Pons (tissue), 1 donor: ENCODE results near the gene GPS2.

Source experiments
- DNase-seq: peaks from one replicate; pipeline ENCODE4 v3.0.0-alpha.2; 2016; ENCODE audit warnings: low spot score

GPS2 gene

DNA sequence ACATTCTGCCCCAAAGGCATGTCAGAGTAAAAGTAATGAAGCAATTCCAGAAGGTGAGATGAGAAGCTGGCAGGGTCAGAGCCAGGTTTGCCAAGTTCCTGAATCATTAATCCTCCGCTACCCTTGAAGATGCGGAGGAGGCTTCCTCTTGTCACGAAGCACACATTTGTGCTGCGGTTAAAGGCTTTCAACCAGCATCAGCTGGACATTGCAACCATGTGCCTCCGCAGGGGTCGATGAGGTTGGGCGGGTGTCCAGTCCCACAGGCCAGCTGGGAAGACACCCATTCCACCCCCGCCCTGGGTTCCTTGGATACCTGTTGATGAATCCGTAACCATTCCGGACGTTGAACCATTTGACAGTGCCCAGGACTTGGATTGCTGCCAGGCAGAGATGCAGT is 22.0 kb downstream of the GPS2 start:
- no peak for DNase-seq

DNA sequence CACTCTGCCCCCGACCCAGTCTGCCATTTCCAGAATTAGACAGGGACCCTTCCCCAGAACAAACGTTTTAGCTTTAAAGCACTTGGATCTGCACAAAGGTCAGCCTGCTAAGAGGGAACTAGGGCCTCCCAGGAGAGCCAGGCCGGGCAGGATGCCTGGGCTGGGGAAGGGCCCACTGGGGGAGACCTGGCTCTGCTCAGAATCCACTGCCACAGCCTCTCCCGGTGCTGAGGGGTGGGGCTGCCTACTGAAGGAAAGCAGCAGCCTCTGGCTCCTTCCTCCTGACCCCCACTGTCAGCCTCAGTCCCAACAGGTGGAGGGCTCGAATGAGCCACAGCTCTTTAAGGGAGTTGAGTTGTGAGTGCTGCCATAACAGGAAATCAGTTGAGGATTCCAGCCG is 22.4 kb downstream of the GPS2 start:
- no peak for DNase-seq

DNA sequence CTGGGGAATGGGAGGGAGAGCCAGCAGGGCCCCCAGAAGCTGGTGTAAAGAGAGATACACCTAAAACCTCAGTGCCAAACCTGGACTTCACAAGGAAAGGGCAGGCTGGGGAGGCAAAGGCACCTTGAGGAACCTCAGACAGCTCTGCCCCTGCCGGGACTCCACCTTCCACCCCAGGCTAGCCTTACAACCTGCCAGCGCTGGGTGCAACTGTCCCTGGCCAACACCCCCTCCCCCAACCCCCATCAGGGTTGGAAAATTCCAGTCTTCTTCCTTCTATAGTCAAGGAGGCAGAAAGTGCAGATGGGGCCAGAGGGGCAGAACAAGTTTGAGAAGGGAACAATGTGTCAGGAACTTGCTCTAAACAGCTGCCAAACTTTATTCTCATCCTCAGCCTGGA is 23.0 kb downstream of the GPS2 start:
- no peak for DNase-seq

DNA sequence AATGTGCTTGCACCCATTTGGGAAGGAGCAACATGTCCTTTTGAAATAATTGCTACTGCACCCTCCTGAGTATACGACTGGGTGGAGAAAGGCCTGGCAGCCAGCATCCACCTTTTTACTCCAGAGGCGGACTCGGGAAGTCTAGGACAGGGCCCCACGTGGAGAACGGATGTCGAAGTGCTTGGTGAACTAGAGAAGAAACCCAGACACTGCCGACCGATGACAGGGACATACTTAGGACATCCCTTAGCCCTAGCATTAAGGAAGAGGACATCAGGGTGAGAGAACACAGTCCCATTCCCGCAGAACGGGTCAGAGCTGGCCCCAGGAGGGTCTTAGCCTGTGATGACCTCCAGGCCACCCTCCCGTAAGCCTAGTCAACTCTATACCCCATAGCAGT is 24.5 kb downstream of the GPS2 start:
- no peak for DNase-seq

DNA sequence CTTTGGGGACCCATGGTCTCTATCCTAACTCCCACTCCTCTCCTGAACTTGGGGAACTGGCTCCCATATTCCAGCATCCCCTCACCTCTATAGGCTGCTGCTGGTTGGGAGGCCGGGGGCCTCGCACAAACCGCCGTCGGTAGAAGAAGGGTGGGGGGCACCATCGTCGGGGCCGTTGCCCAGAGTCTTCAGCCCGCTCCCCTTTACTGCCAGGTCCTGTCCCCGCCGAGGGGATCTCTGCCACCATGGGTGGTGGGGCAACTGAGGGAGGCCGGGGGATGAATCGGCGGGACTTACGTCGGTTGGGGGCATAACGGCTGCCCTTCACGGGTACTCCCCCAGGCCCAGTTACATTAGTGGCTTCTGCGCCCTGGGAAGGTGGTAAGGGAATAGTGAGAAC is 25.0 kb downstream of the GPS2 start:
- no peak for DNase-seq

DNA sequence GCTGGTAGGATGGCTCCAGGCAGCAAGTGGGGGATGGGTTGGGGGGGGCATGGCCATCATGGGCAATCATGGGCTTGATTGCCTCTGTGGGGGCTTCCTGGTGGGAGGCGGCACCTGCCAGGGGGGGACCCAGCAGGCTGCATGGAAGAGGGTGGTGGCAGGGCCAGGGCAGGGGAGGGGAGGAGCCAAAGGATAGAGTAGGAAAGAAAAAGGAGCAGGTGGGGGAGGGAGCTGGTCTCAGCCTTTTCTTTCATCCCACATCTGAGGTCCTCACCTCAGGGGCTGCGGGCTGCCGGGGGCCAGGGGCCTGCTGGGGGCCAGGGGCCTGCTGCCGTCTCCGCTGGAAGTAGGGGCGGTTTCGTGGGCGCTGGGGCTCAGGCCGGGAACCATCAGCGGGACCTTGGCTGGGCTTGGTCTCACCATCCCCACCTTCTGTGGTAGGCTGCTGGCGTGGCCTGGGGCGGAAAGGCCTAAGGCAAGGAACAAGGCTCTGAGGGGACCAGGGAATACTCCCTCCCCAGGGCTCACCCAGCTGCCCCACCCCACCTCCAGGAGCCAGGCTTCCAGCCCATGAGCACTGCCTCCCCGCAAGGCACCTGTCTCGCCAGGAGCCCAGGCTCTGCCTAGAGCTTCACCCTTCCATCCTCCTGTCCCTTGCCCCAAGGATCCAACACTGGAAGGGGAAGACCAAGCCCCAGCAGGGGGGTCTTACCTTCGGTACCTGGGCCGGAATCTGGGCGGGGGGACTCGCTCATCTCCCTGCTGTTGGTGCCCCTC is 25.7 kb downstream of the GPS2 start:
- DNase-seq, result no peak

DNA sequence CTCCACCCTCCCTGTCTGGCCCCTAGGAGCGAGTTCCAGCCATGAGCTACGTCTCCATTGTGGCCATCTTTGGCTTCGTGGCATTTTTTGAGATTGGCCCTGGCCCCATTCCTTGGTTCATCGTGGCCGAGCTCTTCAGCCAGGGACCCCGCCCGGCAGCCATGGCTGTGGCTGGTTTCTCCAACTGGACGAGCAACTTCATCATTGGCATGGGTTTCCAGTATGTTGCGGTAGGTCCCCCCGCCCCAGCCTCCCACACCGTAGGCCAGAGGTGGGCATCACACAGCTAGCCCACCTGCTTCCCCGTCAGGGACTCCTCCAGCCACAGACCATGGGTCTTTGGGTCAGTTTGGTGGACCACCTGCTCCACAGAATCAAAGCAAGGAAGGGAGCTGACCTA is 29.5 kb downstream of the GPS2 start:
- DNase-seq, result no peak

DNA sequence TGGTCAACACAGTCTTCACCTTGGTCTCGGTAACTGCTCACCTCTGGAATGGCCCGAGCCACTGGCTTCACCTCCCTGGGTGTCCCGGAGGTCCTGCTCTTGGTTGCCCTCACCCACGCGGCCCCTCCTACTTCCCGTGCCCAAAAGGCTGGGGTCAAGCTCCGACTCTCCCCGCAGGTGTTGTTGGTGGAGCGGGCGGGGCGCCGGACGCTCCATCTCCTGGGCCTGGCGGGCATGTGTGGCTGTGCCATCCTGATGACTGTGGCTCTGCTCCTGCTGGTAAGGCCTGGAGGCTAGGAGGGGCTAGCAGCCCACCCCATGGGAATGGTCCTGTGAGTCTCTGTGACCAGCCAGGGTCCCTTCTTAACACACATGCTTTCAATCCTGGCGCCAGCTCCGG is 30.2 kb downstream of the GPS2 start:
- DNase-seq, result no peak

DNA sequence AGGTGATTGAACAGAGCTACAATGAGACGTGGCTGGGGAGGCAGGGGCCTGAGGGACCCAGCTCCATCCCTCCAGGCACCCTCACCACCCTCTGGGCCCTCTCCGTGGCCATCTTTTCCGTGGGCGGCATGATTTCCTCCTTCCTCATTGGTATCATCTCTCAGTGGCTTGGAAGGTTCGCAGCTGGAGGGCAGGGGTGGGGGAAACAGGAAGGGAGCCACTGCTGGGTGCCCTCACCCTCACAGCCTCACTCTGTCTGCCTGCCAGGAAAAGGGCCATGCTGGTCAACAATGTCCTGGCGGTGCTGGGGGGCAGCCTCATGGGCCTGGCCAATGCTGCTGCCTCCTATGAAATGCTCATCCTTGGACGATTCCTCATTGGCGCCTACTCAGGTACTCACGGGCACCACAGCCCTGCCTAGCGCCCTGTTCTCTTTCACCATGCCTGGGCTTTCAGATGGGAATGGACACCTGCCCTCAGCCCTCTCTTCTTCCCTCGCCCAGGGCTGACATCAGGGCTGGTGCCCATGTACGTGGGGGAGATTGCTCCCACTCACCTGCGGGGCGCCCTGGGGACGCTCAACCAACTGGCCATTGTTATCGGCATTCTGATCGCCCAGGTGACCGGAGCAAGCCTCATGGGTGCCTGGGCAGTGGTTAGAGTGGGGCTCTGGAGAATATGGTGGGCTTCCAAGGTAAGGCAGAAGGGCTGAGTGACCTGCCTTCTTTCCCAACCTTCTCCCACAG is 31.5 kb downstream of the GPS2 start:
- DNase-seq, result no peak

DNA sequence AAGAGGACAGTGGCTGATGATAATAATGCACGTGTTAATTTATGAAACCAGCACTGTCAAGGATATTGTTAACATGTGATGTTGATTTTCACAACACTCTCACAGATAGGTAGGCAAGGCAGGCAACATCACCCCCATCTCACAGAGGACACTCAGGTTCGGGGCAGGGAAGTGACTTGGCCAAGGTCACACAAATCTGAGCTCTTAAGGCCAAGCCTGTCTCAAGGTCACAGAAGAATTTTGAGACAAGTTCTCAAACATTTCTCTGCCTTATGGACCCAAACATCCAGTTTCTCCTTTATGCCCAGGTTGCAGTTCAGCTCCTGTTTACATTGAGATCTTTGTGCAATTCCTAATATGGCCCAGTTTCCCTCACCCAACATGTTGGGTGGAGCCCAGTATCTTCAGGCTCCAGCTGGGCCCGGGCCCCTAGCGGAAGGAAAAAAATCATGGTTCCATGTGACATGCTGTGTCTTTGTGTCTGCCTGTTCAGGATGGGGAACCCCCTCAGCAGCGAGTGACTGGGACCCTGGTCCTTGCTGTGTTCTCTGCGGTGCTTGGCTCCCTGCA is 32.3 kb downstream of the GPS2 start:
- DNase-seq, result no peak

DNA sequence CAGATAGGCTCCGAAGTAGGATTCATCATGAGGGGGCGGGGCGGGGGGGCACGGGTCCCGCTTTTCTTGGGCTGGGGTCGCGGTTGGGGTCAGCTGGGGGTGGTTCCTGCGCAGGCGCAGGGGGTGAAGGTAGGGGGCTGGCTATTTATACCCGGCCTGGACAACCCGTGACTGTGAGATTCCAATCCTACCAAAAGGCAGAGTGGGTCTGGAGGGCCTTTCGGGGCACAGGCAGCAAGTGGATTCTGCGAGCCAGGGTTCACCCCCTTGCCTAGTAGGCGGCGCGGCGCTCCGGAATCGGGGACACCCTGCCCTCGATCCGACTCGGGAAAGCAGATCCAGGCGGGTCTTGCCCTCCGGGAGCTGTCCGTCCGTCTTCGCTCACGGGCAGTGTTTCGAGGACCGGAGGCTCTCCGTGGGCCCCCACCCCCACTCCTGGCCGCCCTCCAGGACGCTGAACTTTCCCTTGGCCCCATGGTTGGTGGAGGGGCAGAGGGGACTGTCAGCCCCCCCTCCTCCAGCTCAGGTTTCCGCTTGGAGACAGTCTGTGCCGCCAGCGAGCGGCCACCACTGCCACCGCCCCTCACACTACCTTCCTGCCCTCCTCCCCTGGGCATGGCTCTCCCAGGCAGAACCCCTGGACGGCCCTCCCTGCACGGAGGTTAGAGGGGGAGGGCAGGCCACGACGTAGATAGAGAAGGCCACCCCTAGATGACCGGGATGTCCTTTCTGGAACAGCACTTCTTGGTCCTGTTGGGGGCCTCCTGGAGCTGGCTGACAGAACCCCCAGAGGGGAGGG is 33.0 kb downstream of the GPS2 start:
- DNase-seq, result no peak

DNA sequence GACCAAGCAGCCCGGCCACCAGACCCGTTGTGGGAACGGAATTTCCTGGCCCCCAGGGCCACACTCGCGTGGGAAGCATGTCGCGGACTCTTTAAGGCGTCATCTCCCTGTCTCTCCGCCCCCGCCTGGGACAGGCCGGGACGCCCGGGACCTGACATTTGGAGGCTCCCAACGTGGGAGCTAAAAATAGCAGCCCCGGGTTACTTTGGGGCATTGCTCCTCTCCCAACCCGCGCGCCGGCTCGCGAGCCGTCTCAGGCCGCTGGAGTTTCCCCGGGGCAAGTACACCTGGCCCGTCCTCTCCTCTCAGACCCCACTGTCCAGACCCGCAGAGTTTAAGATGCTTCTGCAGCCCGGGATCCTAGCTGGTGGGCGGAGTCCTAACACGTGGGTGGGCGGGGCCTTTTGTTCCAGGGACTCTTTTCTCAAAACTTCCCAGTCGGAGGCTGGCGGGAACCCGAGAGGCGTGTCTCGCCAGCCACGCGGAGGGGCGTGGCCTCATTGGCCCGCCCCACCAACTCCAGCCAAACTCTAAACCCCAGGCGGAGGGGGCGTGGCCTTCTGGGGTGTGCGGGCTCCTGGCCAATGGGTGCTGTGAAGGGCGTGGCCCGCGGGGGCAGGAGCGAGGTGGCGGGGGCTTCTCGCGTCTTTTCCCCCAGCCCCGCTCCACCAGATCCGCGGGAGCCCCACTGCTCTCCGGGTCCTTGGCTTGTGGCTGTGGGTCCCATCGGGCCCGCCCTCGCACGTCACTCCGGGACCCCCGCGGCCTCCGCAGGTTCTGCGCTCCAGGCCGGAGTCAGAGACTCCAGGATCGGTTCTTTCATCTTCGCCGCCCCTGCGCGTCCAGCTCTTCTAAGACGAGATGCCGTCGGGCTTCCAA is 33.8 kb downstream of the GPS2 start, which contains the start of gene SLC2A4:
TSS of gene SLC2A4 (plus strand) at position 645 of the 879 bp plus-strand sequence. CDS start at position 862, 217 bp downstream.
- DNase-seq, result peak; percentile 76

DNA sequence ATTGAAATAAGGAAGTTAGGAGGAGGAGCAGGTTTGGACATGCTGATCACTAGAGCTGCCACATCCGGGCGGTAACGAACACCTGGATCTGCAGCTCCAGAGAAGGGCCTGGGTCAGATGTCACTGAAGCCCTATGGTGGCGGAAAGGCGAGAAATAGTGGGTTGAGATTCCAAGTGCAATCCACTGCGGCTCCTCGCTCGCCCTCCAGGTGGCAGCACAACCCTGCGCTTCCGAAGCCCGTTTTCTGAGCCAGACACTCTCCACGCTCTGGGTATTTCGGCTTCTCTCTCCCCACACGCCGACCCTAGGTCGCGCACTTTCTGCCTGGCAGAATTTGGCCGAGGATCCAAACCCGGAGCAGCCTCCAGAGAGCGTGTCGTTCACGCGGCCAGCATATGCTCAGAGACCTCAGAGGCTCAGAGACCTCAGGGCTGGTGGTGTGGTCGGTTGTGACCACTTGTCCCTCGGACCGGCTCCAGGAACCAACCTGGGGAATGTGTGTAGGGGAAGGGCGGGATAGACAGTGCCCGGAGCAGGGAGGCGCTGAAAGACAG is 34.6 kb downstream of the GPS2 start:
- peak; percentile 67 for DNase-seq

DNA sequence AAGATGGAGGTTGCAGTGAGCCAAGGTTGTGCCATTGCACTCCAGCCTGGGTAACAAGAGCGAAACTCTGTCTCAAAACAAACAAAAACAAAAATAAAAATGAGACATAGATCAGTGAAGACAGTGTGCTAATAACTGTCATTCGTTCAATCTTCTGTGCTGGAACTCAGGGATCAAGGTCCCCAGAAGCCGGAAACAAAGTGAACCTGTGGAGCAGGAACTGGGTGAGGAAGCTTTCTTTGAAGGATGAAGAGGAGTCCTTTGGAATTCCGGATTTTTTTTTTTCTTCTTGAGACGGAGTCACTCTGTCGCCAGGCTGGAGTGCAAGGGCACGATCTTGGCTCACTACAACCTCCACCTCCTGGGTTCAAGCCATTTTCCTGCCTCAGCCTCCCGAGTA is 35.7 kb downstream of the GPS2 start:
- DNase-seq, result no peak

DNA sequence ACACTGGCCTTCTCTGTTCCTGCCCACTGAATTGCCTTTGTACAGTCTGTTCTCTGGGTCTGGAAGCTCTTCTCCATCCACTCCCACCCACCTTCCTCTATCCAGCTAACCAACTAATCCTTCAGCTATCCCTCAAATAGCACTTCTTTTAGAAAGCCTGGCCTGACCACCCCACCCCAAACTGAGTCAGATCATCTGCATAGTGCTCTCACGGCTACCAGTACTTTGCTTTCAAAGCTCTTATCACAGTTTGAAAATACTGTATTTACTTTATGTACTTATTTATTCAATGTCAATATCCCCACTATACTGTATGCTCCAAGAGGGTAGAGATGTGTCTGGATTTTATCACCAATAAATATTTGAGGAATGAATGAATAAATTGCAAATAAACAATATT is 48.4 kb downstream of the GPS2 start:
- no peak for DNase-seq

DNA sequence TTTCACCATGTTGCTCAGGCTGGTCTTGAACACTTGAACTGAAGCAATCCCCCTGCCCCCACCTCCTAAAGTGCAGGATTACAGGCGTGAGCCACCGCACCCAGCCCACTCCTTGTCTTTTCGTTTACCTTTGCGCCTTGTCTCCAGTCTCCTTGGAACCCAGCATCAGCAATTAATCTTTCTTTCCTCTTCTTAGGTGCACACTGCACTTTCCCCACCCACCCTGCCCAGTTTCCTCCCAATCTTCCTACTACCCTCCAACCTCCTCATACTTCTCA is 51.4 kb downstream of the GPS2 start:
- DNase-seq, result no peak

DNA sequence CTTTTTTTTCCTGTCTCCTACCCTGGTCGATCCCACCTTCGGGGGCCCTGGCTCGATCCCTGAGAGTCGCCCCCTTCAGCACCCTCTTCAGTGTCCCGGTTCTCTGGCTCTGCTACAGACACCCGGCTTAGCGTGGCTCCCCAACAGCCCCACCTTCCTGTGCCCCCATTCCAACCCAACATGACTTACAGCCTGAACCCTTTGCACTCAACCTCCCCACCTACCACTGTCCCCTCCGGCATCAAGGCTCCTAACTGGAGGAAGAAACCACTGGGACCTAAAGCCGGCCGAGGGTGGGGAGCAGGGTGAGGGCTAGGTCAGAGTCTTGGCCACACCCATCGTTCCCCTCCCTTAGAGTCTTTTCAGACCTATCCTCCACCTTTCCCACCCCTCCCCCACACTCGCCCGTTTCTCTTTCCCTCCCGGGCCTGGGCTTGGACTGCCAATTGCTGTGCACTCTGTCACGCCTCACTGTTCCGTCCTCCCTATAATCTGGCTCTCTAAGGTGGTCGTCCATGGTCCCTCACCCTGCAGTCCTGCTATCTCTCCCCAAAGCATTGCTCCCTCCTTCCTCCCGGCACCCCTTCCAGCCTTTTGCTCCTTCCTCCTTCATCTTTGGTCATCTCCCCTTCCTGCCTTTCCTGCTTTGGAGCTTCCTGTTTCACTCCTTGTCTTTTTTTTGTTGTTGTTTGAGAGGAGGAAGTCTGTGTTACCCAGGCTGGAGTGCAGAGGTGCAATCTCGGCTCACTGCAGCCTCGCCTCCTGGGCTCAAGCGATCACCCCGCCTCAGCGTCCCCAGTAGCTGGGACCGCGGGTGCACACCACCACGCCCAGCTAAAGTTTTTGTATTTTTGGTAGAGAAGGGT is 52.0 kb downstream of the GPS2 start:
- no peak for DNase-seq
